Ovary (tissue), 3 donors: Measurements from ENCODE around the gene RUNX2.

Source experiments
- EP300 ChIP-seq: sonication (generic); formaldehyde crosslinking; IDR thresholded peaks from one replicate; pipeline ENCODE4 v1.6.1; 2017; ENCODE audit warnings: antibody characterized with exemption
- POLR2A ChIP-seq: fragments of 450-650 bp; IDR thresholded peaks from one replicate; pipeline ENCODE4 v1.6.1; 2017; ENCODE audit warnings: antibody characterized with exemption, mild to moderate bottlenecking, moderate library complexity
- TF ChIP-seq, protein P1 (sequence below), 3 donors: fragments of 450-650 bp in 2 of 3; fragments of 200-600 bp in 1 of 3; IDR thresholded peaks; one replicate each; pipeline versions ENCODE4 v1.5.1 to v1.8.0; 2016 to 2022; ENCODE audit warnings: antibody characterized with exemption in 3 of 3, mild to moderate bottlenecking in 1 of 3
- donor health status: DM: no; HTN: no; CAD: no.

DNA sequence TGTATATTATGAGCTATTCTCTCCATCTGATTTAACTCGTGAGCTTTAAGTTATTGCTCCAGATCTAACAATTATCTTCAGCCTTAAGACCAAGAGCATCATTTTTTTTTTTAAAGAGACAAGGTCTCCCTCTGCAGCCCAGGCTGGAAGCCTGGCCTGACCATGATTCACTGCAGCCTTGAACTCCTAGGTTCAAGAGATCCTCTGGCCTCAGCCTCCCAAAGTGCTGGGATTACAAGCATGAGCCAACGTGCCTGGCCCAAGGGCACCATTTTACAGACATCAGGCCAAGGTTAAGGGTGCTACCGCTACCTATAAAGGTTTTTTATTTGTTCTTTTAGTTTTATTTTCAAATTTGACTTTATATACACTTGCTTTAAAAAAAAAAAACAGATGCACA, 47.3 kb downstream of the RUNX2 start:
- TF ChIP-seq, protein P1, sequence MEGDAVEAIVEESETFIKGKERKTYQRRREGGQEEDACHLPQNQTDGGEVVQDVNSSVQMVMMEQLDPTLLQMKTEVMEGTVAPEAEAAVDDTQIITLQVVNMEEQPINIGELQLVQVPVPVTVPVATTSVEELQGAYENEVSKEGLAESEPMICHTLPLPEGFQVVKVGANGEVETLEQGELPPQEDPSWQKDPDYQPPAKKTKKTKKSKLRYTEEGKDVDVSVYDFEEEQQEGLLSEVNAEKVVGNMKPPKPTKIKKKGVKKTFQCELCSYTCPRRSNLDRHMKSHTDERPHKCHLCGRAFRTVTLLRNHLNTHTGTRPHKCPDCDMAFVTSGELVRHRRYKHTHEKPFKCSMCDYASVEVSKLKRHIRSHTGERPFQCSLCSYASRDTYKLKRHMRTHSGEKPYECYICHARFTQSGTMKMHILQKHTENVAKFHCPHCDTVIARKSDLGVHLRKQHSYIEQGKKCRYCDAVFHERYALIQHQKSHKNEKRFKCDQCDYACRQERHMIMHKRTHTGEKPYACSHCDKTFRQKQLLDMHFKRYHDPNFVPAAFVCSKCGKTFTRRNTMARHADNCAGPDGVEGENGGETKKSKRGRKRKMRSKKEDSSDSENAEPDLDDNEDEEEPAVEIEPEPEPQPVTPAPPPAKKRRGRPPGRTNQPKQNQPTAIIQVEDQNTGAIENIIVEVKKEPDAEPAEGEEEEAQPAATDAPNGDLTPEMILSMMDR (IDR thresholded peaks at IDR 0.05): no peak
- TF ChIP-seq POLR2A (no peak), EP300 (no peak)
